GM12878 (cell line): ENCODE results near the gene DERL2. TPM values are rescaled to one million over a fixed set of nuclear protein-coding genes. Genes with fewer than 3 reads are reported as not detected.

Experiments used
- ATAC-seq: fragments of 200-7000 bp; cut with Tn5 transposase; 3 replicates; pipeline ENCODE4 v1.9.1; 2020; ENCODE audit warnings: mild to moderate bottlenecking, moderate library complexity
- BruUV-seq: library from RNA; stranded (reverse); fragments of 400-500 nt; replicated peaks from 2 replicates; lab custom pipeline; 2021; lab: Mats Ljungman, UMichigan
- CTCF ChIA-PET: fragments of 300-600 bp; sonication (Branson Sonifier 250); formaldehyde crosslinking; extraction: SDS; loops from one replicate; lab custom pipeline; 2021; ENCODE audit warnings: inconsistent platforms; lab: Yijun Ruan, JAX
- POLR2A ChIA-PET: fragments of 350-600 bp; formaldehyde crosslinking; extraction: SDS; loops from one replicate; lab custom pipeline; 2021; ENCODE audit warnings: inconsistent platforms; lab: Charles Lee
- RAD21 ChIA-PET: fragments of 300-600 bp; sonication (Branson Sonifier 250); formaldehyde crosslinking; loops from one replicate; lab custom pipeline; 2023; ENCODE audit warnings: antibody characterized with exemption; ENCODE audit not compliant: unreplicated experiment; lab: Charles Lee
- SMC1A ChIA-PET: fragments of 300-600 bp; sonication (Branson Sonifier 250); formaldehyde crosslinking; loops from one replicate; lab custom pipeline; 2023; ENCODE audit not compliant: unreplicated experiment, uncharacterized antibody; lab: Charles Lee
- DNase-seq: peaks from one replicate; pipeline ENCODE4 v3.0.0-alpha.2; 2011; ENCODE audit warnings: low read depth, low spot score
- FAIRE-seq: peaks from 3 replicates; lab custom pipeline; 2011; peaks lifted over from hg19 to GRCh38; lab: Jason Lieb, UNC
- H2AFZ ChIP-seq: 2 replicates; pipeline ENCODE4 v1.6.0; 2011; ENCODE audit warnings: low read depth, low read length, control low read depth; ENCODE audit not compliant: control insufficient read depth
- H3K27ac ChIP-seq: 2 replicates; pipeline ENCODE4 v1.5.1; 2011; ENCODE audit warnings: control low read depth; ENCODE audit not compliant: control insufficient read depth, insufficient read depth
- H3K27me3 ChIP-seq, 2 experiments: replicated peaks in 1 of 2; 2 replicates each; pipeline versions ENCODE4 v1.6.0 to v1.6.1; 2011; ENCODE audit warnings: low read length in 1 of 2; ENCODE audit not compliant: control insufficient read depth in 2 of 2, insufficient read depth in 2 of 2
- H3K36me3 ChIP-seq, 2 experiments: 2 replicates each; pipeline ENCODE4 v1.5.1; 2011; ENCODE audit warnings: low read length in 1 of 2; ENCODE audit not compliant: control insufficient read depth in 2 of 2, insufficient read depth in 2 of 2
- H3K4me1 ChIP-seq: 2 replicates; pipeline ENCODE4 v1.6.1; 2011; ENCODE audit warnings: mild to moderate bottlenecking, low read length, moderate library complexity, mixed read lengths; ENCODE audit not compliant: control insufficient read depth, insufficient read depth
- H3K4me2 ChIP-seq: 2 replicates; pipeline ENCODE4 v1.6.0; 2011; ENCODE audit warnings: control low read depth; ENCODE audit not compliant: control insufficient read depth, insufficient read depth
- H3K4me3 ChIP-seq: fragments of 200-600 bp; sonication (generic); 2 replicates; pipeline ENCODE4 v1.5.1; 2016
- H3K79me2 ChIP-seq: 2 replicates; pipeline ENCODE4 v1.6.0; 2011; ENCODE audit warnings: low read length; ENCODE audit not compliant: control insufficient read depth, insufficient read depth
- H3K9ac ChIP-seq: 2 replicates; pipeline ENCODE4 v1.8.0; 2011; ENCODE audit warnings: low read length, control low read depth, mixed read lengths; ENCODE audit not compliant: control insufficient read depth, insufficient read depth
- H3K9me3 ChIP-seq: replicated peaks from 3 replicates; pipeline ENCODE4 v1.5.1; 2011; ENCODE audit warnings: mild to moderate bottlenecking, low read length; ENCODE audit not compliant: control insufficient read depth, insufficient read depth
- H4K20me1 ChIP-seq: 2 replicates; pipeline ENCODE4 v1.6.0; 2011; ENCODE audit not compliant: control insufficient read depth, insufficient read depth
- BACH1 ChIP-seq: fragments of 450-650 bp; IDR thresholded peaks from 2 replicates; pipeline ENCODE4 v1.6.1; 2017; ENCODE audit warnings: mild to moderate bottlenecking, borderline replicate concordance
- CEBPB ChIP-seq, 2 experiments: fragments of 150-350 bp in 1 of 2; IDR thresholded peaks; 2 replicates each; pipeline ENCODE4 v1.6.1; 2012 to 2014; ENCODE audit warnings: low read depth in 2 of 2, low read length in 2 of 2, borderline replicate concordance in 1 of 2, inconsistent platforms in 1 of 2
- HDAC2 ChIP-seq: fragments of 200-600 bp; sonication (generic); IDR thresholded peaks from 2 replicates; pipeline ENCODE4 v1.6.1; 2017
- KLF5 ChIP-seq: fragments of 450-650 bp; IDR thresholded peaks from 2 replicates; pipeline ENCODE4 v1.6.1; 2014; ENCODE audit warnings: mild to moderate bottlenecking; ENCODE audit not compliant: partially characterized antibody
- MTA3 ChIP-seq: IDR thresholded peaks from 2 replicates; pipeline ENCODE4 v1.6.1; 2012; ENCODE audit warnings: low read length, inconsistent platforms, borderline replicate concordance
- PML ChIP-seq: IDR thresholded peaks from 2 replicates; pipeline ENCODE4 v1.6.1; 2012; ENCODE audit warnings: low read length, inconsistent platforms
- WGBS: methylation state at CpG from one replicate; pipeline ENCODE4 v1.1.6; 2016; ENCODE audit warnings: low lambda C conversion rate; ENCODE audit not compliant: insufficient replicate concordance, insufficient coverage; ENCODE audit errors: missing lambda C conversion rate; 5-methylcytosine and 5-hydroxymethylcytosine counted together
- in situ Hi-C: fragments of 300-500 bp; cut with MboI; formaldehyde crosslinking; loops from 9 replicates; pipeline ENCODE4 v1.14.3; 2018; ENCODE audit warnings: mixed read lengths
- intact Hi-C: fragments of 100-400 bp; cut with micrococcal nuclease; formaldehyde crosslinking; loops from one replicate; pipeline ENCODE4 v1.14.2; 2022; ENCODE audit not compliant: unreplicated experiment
- polyA plus RNA-seq, 11 experiments: library from polyadenylated mRNA; depleted of rRNA in 4 of 11; unstranded in 6 of 11; stranded (reverse) in 5 of 11; fragments of >200 nt; fragmentation: Nextera tagmentation in 4 of 11; fragmentation: Illumina TruSeq in 1 of 11; extraction: Ambion mirVana in 4 of 11; extraction: Trizol in 1 of 11; gene quantifications; 1 replicate in 1 of 11; 2 replicates in 10 of 11; pipeline versions ENCODE4 v1.2.1 to v1.2.3, GENCODE V29; 2011 to 2016; ENCODE audit warnings: inconsistent platforms in 2 of 11, missing spikeins in 2 of 11, low read depth in 1 of 11
- total RNA-seq, 4 experiments: library from RNA; depleted of rRNA in 3 of 4; stranded (reverse); fragments of >200 nt in 3 of 4; fragmentation: Illumina TruSeq in 1 of 4; extraction: Trizol in 1 of 4; gene quantifications; 2 replicates each; pipeline versions ENCODE4 v1.2.1 to v1.2.3, GENCODE V29; 2013 to 2021
- TF ChIP-seq, protein P1 (sequence below): fragments of 450-650 bp; IDR thresholded peaks from 2 replicates; pipeline ENCODE4 v1.6.1; 2016; ENCODE audit warnings: mild to moderate bottlenecking
- TF ChIP-seq, protein P2 (sequence below): fragments of 150-350 bp; IDR thresholded peaks from 2 replicates; pipeline ENCODE4 v1.6.1; 2016; ENCODE audit warnings: low read depth, low read length

DERL2 gene
- total and polyA plus RNA-seq, 10 of the 15 experiments (the other 5 are each of a cell fraction or from before 2014, with no cell fraction given) = 40.5 to 236 (median 69.3) TPM

DNA sequence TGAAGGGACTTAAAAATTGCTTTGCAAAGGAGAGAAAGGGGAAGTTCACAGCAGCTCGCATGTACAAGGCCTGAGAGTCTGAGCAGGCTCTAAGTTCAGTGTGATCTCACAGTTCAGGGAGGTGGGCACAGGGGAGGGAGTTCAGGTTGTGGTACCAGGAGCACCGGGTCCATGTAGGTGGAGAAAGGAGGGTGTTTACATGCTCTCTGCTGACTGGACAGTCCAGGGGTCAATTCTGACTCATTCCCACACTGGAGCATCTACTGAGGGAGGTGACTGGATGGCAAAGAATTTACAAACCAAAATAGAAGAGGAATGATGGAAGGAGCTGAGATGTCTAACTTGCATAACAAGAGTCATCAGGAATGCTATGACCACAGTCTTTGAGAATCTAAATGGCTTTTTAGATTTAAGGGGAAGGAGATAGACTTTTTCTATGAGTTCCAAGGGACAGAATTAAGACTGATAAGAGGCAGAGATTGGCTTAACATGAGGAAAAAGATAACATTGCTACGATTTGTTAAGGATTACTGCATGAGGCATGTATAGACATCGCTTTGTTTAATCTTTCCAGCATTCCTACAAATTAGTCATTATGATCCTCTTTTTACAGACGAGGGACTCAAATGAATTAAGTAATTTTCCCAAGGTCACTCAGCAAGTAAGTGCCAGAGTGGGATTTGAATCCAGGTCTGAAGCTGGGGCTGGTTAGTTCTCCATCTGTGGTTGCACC, 30.2 kb upstream of the DERL2 start (continued):
- TF ChIP-seq, protein P1, sequence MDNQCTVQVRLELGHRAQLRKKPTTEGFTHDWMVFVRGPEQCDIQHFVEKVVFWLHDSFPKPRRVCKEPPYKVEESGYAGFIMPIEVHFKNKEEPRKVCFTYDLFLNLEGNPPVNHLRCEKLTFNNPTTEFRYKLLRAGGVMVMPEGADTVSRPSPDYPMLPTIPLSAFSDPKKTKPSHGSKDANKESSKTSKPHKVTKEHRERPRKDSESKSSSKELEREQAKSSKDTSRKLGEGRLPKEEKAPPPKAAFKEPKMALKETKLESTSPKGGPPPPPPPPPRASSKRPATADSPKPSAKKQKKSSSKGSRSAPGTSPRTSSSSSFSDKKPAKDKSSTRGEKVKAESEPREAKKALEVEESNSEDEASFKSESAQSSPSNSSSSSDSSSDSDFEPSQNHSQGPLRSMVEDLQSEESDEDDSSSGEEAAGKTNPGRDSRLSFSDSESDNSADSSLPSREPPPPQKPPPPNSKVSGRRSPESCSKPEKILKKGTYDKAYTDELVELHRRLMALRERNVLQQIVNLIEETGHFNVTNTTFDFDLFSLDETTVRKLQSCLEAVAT = no peak

DNA sequence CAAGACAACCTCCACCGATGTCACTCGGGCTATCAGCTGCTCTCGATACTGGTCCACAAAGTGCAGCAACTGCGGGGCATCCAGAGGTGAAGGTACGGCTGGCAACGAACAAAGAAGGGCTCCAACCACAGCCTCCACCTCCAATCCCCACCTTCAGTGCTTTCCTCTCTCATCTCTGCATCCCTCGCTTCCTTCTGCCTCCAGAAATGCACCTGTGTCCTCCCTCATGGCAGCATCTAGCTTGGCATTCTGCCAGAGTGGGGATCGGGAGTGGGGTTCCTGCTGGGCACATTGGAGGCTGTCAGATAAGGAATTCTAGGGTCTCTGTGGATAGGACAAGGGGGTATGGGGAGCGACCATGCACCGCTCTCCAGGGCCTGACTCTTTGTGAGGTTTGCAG, 29.0 kb upstream of the DERL2 start:
- Histone ChIP-seq H2AFZ (no peak overlapping the region), H3K9ac (no peak overlapping the region), H3K27ac (no peak overlapping the region), H4K20me1 (no peaks in the 10 kb centered on the region), H3K4me1 (no peaks in the 10 kb centered on the region), H3K4me2 (no peak overlapping the region), H3K27me3 (no peaks in the 10 kb centered on the region), H3K9me3 (no peaks in the 10 kb centered on the region), H3K79me2 (no peaks in the 10 kb centered on the region), H3K36me3 (no peaks in the 10 kb centered on the region; a peak in 2 of 4 replicates), H3K4me3 (no peak overlapping the region)
- CTCF ChIA-PET = no interaction called here
- no peak for FAIRE-seq
- POLR2A ChIA-PET = no interaction called here
- SMC1A ChIA-PET = no interaction called here
- BruUV-seq = no TSS peak
- in situ Hi-C loops (no loop called here), intact Hi-C loops (no loop called here)
- TF ChIP-seq HDAC2 = no peak
- RAD21 ChIA-PET = no interaction called here
- no peak for ATAC-seq
- 96% methylated on average over 10 of the region's 10 CpGs for WGBS
- DNase-seq = no peak

DNA sequence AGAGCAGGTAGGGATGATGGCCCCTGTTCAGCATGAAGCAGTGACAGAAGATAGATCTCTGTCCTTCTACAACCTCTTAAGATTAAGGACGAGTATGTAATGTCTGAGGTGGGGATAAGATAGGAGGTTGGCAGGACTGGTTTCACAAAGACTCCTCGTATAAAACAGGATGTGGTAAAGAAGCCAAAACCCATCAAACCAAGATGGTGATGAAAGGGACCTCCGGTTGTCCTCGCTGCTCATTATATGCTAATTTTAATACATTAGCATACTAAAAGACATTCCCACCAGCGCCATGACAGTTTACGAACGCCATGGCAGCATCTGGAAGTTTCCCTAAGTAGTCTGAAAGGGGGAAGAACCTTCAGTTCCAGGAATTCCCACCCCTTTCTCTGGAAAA, 27.6 kb upstream of the DERL2 start:
- ChIA-PET RAD21 (no interaction called here), POLR2A (no interaction called here)
- Histone ChIP-seq H3K79me2 (no peaks in the 10 kb centered on the region), H3K4me2 (no peak overlapping the region), H3K36me3 (no peaks in the 10 kb centered on the region; a peak in 2 of 4 replicates), H4K20me1 (no peaks in the 10 kb centered on the region), H3K9me3 (no peaks in the 10 kb centered on the region), H3K9ac (no peak overlapping the region), H3K27ac (no peak overlapping the region), H3K4me3 (no peak overlapping the region), H2AFZ (no peak overlapping the region)
- no TSS peak for BruUV-seq
- FAIRE-seq = no peak
- 84% methylated on average over 7 of the region's 7 CpGs for WGBS
- ATAC-seq = no peak
- no peak for DNase-seq
- TF ChIP-seq CEBPB (IDR thresholded peaks at IDR 0.05; ENCODE audit: borderline replicate concordance in 1 of 2, low read depth in 2 of 2, low read length in 2 of 2) = no peak
- no peak for TF ChIP-seq MTA3
- no peak for TF ChIP-seq KLF5
- TF ChIP-seq, protein P2, sequence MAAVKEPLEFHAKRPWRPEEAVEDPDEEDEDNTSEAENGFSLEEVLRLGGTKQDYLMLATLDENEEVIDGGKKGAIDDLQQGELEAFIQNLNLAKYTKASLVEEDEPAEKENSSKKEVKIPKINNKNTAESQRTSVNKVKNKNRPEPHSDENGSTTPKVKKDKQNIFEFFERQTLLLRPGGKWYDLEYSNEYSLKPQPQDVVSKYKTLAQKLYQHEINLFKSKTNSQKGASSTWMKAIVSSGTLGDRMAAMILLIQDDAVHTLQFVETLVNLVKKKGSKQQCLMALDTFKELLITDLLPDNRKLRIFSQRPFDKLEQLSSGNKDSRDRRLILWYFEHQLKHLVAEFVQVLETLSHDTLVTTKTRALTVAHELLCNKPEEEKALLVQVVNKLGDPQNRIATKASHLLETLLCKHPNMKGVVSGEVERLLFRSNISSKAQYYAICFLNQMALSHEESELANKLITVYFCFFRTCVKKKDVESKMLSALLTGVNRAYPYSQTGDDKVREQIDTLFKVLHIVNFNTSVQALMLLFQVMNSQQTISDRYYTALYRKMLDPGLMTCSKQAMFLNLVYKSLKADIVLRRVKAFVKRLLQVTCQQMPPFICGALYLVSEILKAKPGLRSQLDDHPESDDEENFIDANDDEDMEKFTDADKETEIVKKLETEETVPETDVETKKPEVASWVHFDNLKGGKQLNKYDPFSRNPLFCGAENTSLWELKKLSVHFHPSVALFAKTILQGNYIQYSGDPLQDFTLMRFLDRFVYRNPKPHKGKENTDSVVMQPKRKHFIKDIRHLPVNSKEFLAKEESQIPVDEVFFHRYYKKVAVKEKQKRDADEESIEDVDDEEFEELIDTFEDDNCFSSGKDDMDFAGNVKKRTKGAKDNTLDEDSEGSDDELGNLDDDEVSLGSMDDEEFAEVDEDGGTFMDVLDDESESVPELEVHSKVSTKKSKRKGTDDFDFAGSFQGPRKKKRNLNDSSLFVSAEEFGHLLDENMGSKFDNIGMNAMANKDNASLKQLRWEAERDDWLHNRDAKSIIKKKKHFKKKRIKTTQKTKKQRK = no peak
- no peak for TF ChIP-seq PML
- TF ChIP-seq BACH1 = no peak
- TF ChIP-seq, all 136 proteins: peak for 0
- no peaks in the 10 kb centered on the region for H3K27me3 ChIP-seq
- ChIA-PET CTCF (no interaction called here), SMC1A (no interaction called here)
- no peaks in the 10 kb centered on the region for H3K4me1 ChIP-seq
- intact Hi-C loops (no loop called here), in situ Hi-C loops (no loop called here)
